GM21367 (cell line): ENCODE results near the gene SPIRE2.
"Not testable (repeated sequence)": the region's sequence is repeated elsewhere in the genome, so short reads cannot be mapped to it uniquely, and the experiment has no call there.

Experiments used
- ATAC-seq: cut with Tn5 transposase; IDR thresholded peaks from one replicate; pipeline ENCODE4 v1.9.1; 2021; ENCODE audit not compliant: unreplicated experiment

The SPIRE2 gene, protein sequence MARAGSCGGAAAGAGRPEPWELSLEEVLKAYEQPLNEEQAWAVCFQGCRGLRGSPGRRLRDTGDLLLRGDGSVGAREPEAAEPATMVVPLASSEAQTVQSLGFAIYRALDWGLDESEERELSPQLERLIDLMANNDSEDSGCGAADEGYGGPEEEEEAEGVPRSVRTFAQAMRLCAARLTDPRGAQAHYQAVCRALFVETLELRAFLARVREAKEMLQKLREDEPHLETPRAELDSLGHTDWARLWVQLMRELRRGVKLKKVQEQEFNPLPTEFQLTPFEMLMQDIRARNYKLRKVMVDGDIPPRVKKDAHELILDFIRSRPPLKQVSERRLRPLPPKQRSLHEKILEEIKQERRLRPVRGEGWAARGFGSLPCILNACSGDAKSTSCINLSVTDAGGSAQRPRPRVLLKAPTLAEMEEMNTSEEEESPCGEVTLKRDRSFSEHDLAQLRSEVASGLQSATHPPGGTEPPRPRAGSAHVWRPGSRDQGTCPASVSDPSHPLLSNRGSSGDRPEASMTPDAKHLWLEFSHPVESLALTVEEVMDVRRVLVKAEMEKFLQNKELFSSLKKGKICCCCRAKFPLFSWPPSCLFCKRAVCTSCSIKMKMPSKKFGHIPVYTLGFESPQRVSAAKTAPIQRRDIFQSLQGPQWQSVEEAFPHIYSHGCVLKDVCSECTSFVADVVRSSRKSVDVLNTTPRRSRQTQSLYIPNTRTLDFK

DNA sequence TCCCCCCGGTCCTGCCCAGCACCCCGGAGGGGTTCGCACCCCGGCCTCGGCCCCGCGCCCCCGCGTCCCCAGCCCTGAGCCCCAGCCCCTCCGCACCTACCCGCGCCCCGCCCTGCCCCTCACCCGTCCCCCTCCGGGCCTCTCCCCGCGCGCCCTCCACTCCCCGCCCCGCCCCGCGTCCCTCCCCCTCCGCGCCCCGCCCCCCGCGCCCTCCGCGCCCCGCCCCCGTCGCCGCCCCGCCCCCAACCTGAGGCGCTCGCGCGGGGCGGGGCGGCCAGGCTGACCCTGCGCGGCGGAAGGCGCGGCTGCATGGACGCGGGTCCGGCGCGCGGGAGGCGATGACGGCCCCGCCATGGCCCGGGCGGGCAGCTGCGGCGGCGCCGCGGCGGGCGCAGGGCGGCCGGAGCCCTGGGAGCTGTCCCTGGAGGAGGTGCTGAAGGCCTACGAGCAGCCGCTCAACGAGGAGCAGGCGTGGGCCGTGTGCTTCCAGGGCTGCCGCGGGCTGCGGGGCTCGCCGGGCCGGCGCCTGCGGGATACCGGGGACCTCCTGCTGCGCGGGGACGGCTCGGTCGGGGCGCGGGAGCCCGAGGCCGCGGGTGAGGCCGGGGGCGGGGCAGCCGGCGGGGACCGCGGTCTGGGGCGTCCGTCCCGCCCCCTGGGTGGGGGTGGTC, at the start of gene SPIRE2:
Gene SPIRE2 (plus strand): TSS at position 277 of the 671 bp plus-strand sequence. CDS start 76 bp downstream, at position 353.
- ATAC-seq: peak; percentile 46

DNA sequence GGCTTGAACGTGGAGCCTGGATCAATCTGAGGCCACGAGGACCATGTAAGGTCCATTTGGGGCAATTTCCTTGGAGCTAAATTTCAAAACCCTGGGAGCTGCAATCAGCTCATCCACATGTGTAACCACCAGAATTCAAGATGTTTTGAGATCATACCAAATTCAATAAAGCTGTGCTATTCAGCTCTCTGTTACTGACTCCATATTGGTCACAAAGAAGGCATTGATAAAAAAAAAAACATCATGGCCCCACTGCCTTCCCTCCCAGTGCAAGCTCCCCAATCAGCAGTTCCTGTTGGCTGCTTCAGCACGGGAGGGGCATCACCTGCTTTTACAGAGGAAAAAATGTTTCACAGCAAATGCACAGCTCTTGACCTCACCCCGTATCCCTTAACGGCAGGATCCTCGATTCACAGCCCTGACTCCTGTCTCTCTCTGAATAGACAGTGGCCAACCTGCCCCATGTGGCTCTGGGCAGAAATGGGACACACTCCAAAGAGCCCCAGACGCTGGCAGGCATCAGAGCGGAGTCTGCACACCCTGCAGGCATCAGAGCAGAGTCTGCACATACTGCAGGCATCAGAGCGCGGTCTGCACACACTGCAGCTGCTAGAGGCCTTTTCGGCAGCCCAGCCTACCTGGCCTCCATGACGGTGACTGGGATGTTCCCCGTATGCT, 48.9 kb upstream of the SPIRE2 start:
- no peak for ATAC-seq

GRCh38 chr16:89779909-89780305, 48.4 kb upstream of the SPIRE2 start:
- ATAC-seq: no peak

DNA sequence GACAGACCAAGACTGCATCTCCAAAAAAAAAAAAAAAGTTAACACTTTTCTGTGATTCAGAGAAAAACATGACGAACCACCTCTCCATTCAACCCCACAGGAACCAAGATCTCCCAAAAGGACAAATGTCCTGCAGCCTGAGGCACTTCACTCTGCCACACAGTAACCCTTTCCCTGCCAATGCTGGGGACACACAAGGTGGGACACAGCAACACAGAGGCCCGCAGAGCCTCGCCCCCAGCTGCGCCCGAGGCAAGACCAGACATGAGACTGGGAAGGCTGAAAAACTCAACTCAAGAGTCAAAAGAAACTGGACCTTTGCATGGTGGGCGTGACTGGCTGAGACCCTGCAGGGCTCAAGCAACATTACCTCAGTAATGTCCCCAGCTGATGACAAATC, 45.8 kb upstream of the SPIRE2 start:
- ATAC-seq: no peak

GRCh38 chr16:89783952-89784351, 44.3 kb upstream of the SPIRE2 start:
- ATAC-seq: not testable (repeated sequence)

DNA sequence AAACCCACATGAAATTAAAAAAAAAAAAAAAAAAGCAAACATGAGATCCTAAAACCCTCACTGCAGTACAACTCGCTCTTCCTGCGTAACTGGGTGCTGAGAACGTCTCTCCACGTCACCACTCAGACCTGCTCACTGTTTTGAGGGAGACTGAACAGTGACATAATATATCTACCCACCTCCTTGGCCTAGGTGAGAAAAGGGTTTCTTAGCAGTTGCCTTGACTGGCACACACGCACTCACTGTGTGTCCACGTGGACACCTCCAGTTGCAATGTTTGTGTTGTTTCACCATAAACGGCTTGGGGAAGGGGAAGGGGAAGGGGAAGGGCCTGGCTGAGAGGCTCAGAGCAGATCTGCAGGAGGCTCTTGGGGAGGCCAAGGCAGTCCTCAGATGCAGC, 43.9 kb upstream of the SPIRE2 start:
- ATAC-seq: no peak

GRCh38 chr16:89785523-89786155, 42.6 kb upstream of the SPIRE2 start:
- ATAC-seq: no peak

DNA sequence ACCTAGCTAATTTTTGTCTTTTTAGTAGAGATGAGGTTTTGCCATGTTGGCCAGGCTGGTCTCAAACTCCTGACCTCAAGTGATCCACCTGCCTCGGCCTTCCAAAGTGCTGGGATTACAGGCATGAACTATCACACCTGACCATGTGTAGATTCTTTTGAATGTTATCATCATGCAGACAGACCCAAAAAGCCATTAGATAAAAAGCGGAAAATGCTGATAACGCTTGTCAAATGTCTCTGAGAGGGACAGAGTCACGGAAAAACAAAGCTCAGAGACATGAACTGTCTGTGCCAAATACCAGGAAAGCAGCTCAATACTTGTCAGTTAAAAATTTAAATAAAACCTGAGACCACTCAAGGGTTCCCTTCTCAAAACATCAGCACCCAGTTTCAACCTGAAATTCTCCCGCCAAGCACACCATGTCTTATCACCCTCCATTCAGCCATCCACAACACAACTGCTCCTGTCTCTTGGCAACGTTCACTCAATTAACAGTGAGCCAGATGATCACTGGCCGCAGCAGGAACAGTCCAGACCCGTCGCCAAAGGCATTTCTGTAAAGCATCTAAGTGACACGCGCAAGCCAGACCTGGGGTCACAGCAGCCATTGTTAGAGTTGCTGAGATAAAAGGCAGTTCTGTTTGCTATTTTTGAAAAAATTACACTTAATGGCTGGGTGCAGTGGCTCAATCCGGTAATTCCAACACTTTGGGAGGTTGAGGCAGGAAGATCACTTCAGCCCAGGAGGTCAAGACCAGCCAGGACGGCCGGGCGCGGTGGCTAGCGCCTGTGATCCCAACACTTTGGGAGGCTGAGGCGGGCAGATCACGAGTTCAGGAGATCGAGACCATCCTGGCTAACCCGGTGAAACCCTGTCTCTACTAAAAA, 41.6 kb upstream of the SPIRE2 start:
- ATAC-seq: no peak

DNA sequence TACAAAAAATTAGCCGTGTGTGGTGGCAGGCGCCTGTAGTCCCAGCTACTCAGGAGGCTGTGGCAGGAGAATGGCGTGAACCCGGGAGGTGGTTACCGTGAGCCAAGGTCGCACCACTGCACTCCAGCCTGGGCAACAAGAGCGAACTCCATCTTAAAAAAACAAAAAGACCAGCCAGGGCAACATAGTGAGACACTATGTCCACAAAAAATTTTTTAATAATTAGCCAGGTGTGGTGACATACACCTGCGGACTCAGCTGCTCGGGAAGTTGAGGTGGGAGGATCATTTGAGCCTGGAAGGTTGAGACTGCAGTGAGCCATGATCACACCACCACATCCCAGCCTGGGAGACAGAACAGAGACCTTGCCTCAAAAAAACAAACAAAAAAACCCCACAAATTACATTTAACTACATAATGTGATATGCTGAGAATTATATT, 40.9 kb upstream of the SPIRE2 start:
- no peak for ATAC-seq

DNA sequence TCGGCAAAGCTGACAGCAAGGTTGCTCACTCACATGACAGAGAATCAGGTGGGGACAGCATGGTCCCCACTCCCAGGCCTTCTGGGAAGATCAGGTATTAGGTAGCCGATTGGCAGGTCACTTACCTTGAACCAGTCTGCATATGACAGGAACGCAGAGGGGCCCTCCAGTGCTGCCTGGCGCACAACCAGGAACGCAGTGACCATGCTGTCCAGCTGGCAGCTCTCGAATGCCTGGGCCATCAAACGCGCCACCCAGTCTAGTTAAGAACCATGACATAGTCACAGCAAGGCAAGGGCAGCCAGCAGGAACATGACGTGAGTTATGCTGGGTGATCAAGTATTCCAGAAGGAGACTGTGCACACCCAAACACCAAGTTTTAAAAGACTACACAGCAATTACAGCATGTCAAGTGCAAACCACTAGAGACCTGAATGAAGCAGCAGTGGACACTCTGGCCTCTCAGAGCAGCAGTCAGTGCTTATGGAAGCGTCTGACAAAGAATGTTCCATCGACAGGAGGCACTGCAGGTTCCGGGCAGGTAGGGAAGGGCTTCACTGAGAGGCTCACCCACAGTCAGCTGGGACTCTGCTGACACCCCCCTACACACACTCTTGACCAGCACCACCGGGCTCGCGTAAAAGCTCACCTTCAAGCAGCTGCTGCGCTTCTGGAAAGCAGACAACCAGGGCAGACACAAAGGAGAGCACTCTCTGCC, 36.8 kb upstream of the SPIRE2 start:
- ATAC-seq: no peak

DNA sequence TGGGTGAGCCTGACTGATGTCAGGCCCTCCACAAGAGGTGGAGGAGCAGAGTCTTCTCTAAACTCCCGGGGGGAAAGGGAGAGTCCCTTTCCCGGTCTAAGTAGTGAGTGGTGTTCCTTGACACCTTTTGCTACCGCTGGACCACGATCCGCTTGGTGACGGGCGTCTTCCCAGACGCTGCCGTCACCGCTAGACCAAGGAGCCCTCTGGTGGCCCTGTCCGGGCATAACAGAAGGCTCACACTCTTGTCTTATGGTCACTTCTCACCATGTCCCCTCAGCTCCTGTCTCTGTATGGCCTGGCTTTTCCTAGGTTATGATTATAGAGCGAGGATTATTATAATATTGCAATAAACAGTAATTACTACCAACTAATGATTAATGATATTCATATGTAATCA, 35.2 kb upstream of the SPIRE2 start:
- ATAC-seq: not testable (repeated sequence)

DNA sequence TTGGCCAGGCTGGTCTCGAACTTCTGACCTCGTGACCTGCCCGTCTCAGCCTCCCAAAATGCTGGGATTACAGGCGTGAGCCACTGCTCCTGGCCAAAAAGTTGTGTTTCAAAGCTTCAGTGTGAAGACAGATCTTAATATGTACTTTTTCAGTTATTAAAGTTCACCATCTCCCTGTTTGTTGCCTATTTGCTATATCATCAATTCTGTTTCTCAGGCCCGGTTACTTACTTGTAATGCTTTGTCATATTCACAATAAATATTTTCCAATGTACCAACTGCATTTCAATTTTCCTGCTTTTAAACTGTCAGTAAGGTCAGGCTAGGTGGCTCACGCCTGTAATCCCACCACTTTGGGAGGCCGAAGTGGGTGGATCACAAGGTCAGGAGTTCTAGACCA, 34.3 kb upstream of the SPIRE2 start:
- ATAC-seq: no peak

- ATAC-seq: no peak
These were observed 32.6 kb upstream of the SPIRE2 start for GRCh38 chr16:89795676-89796075.

DNA sequence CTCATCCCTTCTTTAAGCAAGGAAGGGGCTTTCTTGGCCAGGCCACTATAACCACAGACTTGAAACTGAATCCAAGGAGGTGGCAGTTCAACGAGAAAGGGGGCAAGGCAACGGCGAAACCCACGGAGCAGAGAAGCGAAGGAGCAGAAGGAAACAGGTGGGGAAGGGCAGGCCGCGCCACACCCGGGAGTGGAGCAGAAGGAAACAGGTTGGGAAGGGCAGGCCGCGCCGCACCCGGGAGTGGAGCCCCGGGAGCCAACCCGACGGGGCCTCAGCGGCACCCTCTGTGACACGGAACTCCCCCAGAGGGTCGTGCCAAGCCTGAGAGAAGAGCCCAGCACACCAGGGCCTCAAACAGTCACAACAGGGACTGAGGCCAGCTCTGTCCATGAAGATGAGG, 32.2 kb upstream of the SPIRE2 start:
- no peak for ATAC-seq

- ATAC-seq: no peak
These were observed 30.1 kb upstream of the SPIRE2 start for GRCh38 chr16:89798126-89798525.

DNA sequence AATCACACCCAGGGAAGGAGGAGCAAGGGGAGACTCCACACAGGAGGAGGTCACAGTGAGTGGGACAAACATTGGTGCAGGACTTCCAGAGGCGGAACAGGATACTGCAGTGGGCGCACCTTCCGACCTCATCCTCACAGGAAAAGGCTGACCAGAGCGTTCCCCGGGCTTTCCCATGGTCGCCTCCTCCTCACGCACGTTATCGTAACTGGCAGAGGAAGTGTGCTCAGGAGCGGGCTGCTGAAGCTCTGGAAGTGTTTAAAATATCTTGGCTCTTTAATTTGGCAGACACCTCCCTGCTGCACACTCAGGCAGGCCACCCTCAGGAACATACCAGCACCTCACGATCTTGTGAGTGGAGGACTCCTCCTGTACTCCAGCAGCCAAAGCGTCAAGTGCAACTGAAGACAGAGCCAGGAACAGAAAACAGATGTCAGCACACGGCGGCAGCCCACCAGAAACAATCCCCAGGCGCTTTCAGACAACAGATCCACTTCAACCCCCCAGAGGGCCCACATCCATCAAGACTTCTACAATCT, 29.4 kb upstream of the SPIRE2 start:
- ATAC-seq: no peak

DNA sequence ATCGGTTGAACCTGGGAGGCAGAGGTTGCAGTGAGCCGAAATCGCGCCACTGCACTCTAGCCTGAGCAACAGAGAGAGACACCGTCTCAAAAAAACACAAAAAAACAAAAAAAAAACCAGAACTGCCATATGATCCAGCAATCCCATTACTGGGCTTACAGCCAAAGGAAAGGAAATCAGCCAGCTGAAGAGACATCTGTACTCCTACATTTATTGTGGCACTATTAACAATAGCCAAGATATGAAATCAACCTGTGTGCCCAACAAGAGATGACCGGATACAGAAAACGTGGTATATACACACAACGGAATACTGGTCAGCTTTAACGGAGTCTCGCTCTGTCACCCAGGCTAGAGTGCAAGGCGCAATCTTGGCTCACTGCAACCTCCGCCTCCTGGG, 26.5 kb upstream of the SPIRE2 start:
- ATAC-seq: no peak

DNA sequence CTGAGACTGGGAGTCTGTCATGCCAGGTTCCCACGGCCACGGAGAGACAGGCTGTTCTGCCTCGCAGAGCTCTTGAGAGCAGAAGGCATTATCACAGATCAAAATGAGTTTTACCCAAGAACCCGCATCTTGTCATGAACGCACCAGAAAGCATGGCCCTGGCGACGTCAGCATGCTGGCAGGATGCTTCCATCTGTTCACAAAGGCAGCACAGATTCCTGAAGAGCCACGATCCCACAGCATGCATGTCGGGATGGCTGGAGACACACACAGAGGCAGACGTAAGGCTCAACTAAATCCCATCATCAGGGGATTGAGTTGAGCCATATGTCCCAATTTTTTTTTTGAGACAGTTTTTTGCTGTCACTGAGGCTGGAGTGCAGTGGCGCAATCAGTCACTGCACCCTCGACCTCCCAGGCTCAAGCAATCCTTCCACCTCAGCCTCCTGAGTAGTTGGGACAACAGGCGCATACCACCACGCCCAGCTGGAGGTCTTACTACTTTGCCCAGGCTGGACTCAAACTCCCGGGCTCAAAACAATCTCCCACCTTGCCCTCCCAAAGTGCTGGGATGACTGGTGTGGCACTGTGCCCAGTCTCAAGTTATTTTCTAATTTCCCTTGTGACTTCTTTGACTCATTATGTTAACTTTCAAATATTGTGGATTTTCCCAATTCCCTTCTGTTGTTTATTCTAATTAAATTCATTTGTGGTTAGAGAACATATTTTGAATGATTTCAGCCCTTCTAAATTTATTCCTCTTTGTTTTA, 23.0 kb upstream of the SPIRE2 start:
- ATAC-seq: no peak
